ENCODE measurements around the gene ME2.

Gene ME2

GRCh38 chr18:50886929-50887328, 8.0 kb downstream of the ME2 start:
- no peak for TF ChIP-seq CTCF (IDR thresholded peaks at IDR 0.05; ENCODE audit: low read depth, low read length, missing control alignments)
- in situ Hi-C loops (cut with HindIII; ENCODE audit: low sequenced_read_pairs) = no loop called here

GRCh38 chr18:50895350-50896045, 16.6 kb downstream of the ME2 start:
- DNase-seq (ENCODE audit: low read depth) = no peak
- H3K4me3 ChIP-seq (ENCODE audit: low read depth, low read length) = no peak overlapping the region
- no peak for TF ChIP-seq CTCF (IDR thresholded peaks at IDR 0.05; ENCODE audit: low read depth, low read length, missing control alignments)
- in situ Hi-C loops (cut with HindIII; ENCODE audit: low sequenced_read_pairs) = no loop called here

More at GRCh38 chr18:50886929-50887328, 8.0 kb downstream of the ME2 start:
- DNase-seq (ENCODE audit: low read depth) = no peak
- H3K4me3 ChIP-seq (ENCODE audit: low read depth, low read length) = no peak overlapping the region

GRCh38 chr18:50896093-50896492, 17.2 kb downstream of the ME2 start:
- TF ChIP-seq CTCF (IDR thresholded peaks at IDR 0.05; ENCODE audit: low read depth, low read length, missing control alignments) = no peak
- in situ Hi-C loops (cut with HindIII; ENCODE audit: low sequenced_read_pairs) = no loop called here
- H3K4me3 ChIP-seq (ENCODE audit: low read depth, low read length) = no peak overlapping the region

GRCh38 chr18:50898919-50899318, 20.0 kb downstream of the ME2 start:
- TF ChIP-seq CTCF (IDR thresholded peaks at IDR 0.05; ENCODE audit: low read depth, low read length, missing control alignments) = no peak
- in situ Hi-C loops (cut with HindIII; ENCODE audit: low sequenced_read_pairs) = no loop called here
- no peak overlapping the region for H3K4me3 ChIP-seq (ENCODE audit: low read depth, low read length)
- DNase-seq (ENCODE audit: low read depth) = no peak

More at GRCh38 chr18:50896093-50896492, 17.2 kb downstream of the ME2 start:
- DNase-seq (ENCODE audit: low read depth) = no peak

GRCh38 chr18:50902797-50903196, 23.9 kb downstream of the ME2 start:
- in situ Hi-C loops (cut with HindIII; ENCODE audit: low sequenced_read_pairs) = no loop called here
- no peak for DNase-seq (ENCODE audit: low read depth)
- no peak for TF ChIP-seq CTCF (IDR thresholded peaks at IDR 0.05; ENCODE audit: low read depth, low read length, missing control alignments)

GRCh38 chr18:50906843-50907242, 27.9 kb downstream of the ME2 start:
- no peak overlapping the region for H3K4me3 ChIP-seq (ENCODE audit: low read depth, low read length)
- in situ Hi-C loops (cut with HindIII; ENCODE audit: low sequenced_read_pairs) = no loop called here

More at GRCh38 chr18:50902797-50903196, 23.9 kb downstream of the ME2 start:
- no peak overlapping the region for H3K4me3 ChIP-seq (ENCODE audit: low read depth, low read length)

More at GRCh38 chr18:50906843-50907242, 27.9 kb downstream of the ME2 start:
- no peak for DNase-seq (ENCODE audit: low read depth)
- no peak for TF ChIP-seq CTCF (IDR thresholded peaks at IDR 0.05; ENCODE audit: low read depth, low read length, missing control alignments)
